NCI-H2196 treated with DMSO at 0.1 percent for 48 hours (cell line): ENCODE measurements around the gene OPHN1.
A peak's percentile ranks its signal among the peaks of the same experiment; 100 is the strongest.
"Not testable (repeated sequence)": the region's sequence is repeated elsewhere in the genome, so short reads cannot be mapped to it uniquely, and the experiment has no call there.

ENCODE experiments used
- DNase-seq: peaks from one replicate; lab custom pipeline; 2025; ENCODE audit not compliant: unreplicated experiment; lab: John Stamatoyannopoulos, UW

Gene OPHN1

DNA sequence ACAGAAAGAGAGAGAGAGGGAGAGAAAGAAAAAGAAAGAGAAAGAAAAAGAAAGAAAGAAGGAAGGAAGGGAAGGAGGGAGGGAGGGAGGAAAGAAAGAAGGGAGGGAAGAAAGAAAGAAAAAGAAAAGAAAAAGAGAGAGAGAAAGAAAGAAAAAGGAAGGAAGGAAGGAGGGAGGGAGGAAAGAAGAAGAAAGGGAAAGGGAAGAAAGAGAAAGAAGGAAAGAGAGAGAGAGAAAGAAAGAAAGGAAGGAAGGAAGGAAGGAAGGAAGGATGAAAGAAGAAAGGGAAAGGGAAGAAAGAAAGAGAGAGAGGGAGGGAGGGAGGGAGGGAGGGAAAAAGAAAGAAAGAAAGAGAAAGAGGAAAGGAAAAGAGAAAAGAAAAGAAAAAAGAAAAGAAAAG, 10.8 kb downstream of the OPHN1 start:
- no peak for DNase-seq

DNA sequence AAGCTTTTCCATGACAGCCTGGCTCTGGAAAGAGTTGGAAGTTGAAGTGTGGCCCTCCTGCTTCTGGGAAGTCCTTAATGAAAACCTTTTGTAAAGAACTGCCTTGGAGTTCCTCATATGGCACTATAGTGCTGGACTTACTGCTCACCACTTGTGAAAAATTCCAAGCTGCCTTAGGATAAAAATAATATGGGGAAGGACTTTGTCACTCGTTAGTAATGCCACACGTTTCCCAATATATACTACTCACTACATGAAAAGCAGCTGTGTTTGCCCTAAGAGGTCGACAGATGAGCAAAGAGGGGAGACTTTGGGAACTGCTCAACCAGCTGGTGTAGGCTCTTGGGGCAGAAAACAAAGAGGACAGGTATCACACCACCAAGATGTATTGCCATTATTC, 11.7 kb downstream of the OPHN1 start:
- DNase-seq: no peak

DNA sequence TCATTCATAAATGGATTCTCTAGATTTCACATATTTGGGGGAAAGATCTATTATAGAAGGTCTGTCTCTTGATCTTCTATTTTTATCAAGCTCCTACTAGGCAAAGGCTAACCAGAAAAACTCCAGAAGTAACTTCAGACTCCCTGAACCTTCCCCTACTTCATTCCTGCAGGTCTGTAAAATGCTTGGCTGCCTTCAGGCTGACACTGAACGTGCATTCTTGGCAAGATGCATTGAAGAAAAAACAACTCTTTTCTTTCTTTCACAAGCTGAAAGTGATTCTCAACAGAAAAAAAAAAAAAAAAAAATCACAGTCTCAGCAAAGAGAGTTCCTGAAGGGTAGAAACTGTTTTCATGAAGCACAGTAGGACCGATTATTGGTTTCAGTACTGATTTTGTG, 12.7 kb downstream of the OPHN1 start:
- no peak for DNase-seq

DNA sequence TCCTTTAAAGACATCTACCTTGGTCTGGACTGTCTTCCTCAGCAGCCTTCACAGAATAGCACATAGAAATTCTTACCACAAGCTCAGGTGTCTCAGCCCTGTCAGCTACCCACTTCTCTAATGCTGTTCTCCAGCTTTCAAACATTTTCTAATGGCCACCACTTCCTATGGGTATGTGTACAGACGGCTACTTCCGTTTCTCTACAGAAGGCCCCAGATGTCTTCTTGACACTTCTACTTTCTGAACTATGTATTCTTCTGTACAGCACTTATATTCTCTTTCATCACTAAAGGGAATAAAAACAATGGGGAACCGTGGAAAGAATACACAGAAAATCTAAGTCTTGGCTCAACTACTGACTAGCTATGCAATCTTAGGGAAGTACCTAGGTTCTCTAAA, 13.3 kb downstream of the OPHN1 start:
- DNase-seq: no peak

DNA sequence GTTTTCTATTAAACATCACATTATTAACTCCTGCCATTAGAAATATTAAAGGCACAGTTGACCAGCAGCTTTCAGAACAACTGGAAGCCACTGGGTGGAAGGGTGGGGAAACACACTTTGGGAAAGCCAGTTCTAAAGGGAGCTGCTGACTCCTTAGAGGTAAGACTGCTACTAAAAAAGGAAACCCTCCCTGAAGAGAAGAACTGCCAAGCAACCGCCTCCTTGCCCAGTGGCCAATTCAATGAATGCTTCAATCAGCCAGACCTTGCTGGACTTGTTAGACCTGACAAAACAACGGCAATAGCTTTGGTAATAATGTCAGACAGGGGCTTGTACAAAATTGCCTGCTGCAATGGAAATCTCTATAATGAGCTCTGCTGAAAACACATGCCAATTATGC, 15.6 kb downstream of the OPHN1 start:
- DNase-seq: no peak

DNA sequence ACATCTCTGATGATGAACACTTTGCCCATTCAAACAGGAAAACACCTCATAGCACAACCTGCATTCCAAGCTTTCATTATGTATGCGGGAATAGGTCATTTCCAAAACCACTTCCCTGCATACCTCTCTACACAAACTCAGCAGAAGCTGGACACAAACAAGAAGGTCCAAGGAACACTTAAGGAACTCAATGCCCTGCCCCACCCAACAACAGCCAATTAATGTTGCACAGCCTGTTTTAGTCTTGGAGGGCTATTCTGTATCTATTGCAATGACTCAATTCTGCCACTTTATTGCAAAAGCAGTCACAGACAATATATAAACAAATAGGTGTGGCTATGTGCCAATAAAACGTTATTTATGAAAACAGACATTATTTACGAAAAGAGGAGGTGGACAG, 16.7 kb downstream of the OPHN1 start:
- DNase-seq: no peak

DNA sequence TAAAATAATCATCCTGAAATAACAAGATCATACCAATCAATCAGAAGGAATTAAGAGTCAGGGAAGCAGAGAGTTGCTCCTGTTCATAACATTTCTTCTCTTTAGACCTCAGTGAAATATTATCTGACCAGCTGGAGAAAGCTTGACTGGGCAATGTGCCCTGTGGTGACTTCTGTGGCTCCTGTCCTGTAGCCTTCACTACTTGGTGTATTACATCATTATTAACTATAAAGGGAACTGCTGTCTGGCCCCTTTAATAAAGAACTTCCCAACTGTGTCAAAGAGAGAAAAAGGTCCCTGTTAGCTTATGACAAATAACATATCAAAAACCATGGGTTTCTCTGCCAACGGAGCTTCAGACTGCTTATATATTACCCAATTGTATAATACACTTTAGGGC, 18.0 kb downstream of the OPHN1 start:
- DNase-seq: peak; percentile 4

DNA sequence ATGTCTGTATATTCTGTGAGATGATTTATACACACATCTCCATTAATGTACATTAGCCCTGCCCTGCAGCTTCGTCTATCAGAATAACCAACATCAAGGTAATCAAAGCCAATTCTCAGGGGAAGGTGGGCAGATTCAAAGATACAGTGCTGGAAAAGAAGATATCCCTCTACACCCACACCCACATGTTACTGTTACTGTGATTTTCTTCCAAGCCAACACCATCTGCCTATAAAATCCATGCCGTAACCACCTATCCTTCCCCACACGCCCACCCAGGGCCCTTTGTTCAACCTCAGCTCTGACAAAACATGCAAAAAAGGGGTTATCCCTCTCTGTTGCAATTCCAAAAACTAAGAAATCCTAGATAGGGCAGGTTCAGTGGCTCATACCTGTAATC, 20.0 kb downstream of the OPHN1 start:
- DNase-seq: no peak

DNA sequence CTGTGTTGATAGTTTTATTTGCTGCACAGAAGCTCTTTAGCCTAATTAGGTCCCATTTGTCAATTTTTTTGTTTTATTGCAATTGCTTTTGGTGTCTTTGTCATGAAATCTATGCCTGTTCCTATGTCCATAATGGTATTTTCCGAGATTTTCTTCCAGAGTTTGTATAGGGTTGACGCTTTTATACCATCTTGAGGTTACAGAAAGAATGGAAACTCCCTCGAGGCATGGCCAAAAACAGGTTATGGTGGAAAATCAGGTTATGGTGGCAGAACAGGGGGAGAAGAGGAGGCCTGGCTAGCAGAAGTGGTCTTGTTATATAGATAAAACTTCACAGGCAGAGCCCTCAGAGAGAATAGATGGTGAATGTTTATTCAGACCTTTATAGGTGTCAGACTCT, 21.6 kb downstream of the OPHN1 start:
- DNase-seq: no peak

DNA sequence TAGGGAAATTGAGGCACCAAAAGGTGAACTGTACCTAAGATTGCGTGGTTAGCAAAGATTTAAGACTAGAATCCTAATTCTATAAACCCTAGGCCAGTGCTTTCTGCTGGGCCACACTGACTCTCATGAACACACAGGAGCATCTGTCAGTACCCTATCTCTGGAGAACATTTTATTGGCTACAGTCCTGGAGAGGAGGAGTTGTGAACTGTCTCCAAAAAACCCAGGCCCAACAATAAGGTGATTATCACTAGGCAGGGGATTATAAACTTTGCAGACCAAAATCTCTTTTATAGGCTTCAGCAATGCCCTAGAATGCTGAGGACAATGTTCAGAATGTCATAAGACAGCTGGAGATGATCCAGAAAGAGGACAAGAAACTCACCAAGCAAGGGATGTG, 24.1 kb downstream of the OPHN1 start:
- no peak for DNase-seq

DNA sequence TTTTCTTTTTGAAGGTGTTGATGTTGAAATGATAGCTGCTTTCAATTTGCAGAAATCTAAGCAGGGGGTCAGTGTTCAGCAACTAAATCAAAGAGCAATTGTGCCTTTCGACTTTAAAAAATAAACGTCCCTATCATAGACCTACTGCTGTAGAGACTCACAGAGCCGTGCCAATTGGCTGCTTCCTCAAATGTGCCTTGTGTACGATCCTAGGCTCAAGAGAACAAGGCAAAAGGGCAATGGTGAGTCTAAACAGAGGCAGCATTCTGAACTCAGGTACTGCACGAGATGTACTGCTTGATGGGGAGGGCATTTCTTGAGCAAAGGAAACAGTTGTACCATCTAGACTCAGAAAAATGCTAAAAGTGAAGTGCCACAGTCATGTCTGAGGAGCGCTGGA, 29.8 kb downstream of the OPHN1 start:
- DNase-seq: no peak

DNA sequence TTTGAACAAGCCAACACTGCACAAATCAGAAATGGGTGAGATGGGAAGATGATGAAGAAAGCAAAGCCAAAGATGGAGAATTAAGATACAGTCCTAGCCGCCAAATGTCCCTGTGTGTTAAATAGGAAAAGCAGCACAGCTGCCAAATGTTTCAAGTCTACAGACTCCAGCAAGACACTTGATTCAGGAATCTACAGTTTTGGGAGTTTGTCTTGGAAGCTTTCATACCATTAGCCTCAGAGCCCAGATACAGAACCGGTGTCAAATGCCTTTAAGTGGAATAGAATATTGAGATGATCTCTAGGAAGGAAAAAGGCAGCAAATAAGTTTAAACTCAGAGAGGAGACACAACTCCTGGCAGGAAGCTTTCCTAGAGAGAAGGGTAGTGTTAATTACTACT, 30.3 kb downstream of the OPHN1 start:
- DNase-seq: no peak

DNA sequence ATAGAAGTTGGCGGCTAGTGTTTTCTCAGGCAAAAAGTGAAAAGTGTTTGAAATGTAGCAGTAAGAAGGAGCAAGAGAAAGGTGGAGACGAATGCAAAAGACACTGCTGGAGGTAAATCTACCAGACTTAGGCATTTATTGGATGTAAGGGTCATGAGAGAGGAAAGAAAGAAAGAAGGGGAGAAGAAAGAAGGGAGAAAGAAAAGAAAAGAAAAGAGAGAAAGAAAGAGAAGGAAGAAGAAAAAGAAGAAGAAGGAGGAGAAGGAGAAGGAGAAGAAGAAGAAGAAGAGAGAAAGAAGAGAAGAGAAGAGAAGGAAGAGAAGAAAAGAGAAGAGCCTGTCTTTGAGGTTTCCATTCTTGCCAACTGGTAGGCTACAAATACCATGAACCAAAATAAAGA, 31.2 kb downstream of the OPHN1 start:
- no peak for DNase-seq

DNA sequence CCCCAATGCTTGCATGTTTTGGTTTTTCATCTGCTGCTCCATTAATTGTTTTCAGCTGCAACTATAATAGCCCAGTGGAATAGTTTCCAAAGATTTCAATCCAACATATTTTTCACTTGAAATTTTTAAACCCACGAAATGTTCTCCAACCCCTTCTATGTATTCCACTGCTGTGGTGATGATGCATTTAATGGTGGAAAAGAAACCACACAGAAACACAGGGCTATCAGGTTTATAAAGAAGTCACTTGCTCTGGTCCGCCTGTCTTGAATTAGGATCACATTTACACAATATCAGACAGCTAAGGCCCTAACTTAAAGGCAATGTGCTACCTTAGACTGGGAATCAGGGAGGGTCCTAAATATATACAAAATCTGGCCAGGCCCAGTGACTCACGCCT, 35.0 kb downstream of the OPHN1 start:
- no peak for DNase-seq

DNA sequence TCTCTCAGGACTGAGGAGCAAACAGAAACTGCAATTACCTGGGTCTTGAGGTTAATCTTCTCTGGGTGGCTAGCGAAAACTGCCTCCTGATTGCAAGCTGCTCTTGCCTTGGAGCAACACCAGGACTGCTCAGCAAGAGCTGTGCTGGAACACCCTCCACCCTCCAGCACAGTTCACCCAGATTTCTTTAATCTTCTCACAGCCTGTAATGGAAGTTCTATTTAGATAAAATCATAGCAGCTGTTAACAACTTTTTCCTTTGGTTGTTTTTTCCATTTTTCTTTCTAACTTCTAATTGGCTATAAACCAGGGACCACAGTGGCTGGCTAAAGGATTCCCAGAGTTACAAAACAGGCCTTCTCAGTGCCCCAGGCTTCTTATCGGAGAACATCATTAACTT, 36.3 kb downstream of the OPHN1 start:
- DNase-seq: no peak

DNA sequence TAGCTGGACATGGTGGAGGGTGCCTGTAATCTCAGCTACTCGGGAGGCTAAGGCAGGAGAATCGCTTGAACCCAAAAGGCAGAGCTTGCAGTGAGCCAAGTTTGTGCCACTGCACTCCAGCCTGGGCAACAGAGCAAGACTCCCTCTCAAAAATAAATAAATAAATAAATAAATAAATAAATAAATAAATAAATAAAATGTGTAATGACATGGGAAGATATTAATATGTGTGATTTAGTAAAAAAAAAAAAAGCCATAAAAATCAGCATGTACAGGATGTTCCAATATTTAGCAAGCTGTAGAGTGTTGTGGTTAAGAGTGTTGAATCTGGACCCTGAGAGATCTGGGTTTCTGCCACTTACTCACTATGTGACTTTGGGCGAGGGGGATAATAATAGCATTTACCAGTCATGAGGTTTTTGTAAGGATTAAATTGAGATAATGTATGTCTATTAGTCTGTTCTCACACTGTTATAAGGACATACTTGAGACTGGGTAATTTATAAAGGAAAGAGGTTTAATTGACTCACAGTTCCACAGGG, 43.8 kb downstream of the OPHN1 start:
- not testable (repeated sequence) for DNase-seq

DNA sequence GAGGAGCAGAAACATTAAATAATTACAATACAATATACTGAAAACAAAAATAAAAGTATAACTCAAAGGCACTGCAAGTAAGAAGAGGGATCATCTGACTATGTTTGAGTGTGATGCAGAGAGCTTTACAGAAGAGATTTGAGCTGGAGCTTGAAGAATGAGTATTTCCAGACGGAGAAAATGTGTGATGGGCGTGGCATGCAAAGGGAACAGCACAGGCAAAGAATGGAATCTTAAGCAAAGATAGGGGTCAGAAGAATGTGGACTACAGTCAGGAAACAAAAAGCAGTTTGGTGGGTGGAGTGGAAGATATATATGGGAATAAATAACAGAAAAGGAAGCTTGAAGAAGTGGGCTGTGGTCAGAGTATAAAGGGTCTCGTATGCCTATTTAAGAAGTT, 45.5 kb downstream of the OPHN1 start:
- no peak for DNase-seq

DNA sequence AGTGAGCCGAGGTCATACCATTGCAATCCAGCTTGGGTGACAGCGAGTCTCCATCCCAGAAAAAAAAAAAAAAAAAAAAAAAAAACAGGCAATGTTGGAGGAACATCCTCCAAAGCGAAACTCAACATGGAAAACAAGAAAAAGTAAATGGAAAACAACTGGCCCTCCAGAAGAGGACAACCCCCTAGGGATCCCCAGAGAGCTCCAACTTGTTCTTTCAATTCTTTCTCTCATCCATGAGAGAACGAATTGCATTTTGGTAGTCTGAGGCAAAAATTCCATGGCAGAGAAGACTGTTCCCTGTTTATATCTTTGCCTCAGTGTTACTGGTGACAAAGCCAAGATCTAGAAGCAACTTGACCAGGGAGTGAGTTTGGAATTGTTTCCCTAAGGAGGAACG, 49.8 kb downstream of the OPHN1 start:
- DNase-seq: no peak

DNA sequence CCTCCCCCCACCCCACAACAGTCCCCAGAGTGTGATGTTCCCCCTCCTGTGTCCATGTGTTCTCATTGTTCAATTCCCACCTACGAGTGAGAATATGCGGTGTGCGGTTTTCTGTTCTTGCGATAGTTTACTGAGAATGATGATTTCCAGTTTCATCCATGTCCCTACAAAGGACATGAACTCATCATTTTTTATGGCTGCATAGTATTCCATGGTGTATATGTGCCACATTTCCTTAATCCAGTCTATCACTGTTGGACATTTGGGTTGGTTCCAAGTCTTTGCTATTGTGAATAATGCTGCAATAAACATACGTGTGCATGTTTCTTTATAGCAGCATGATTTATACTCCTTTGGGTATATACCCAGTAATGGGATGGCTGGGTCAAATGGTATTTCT, 55.7 kb downstream of the OPHN1 start:
- not testable (repeated sequence) for DNase-seq

DNA sequence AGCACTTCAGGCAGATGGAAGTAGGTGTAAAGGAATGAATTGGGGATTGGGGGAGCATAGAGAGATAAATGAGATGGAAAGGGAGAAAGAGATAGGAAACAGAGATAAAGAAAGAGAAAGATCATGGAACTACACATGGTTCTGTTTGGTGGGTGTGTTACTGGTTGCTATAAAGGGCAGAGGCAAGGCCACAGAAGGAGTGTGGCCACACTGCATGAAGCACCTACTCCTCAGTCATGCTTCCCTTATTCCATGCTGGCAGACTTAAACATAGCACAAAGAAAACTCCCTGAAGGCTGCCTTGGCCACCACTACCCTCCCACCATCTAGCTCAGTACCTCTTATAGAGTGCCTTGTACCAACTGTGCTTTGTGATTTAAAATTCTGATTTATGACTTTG, 56.9 kb downstream of the OPHN1 start:
- no peak for DNase-seq

DNA sequence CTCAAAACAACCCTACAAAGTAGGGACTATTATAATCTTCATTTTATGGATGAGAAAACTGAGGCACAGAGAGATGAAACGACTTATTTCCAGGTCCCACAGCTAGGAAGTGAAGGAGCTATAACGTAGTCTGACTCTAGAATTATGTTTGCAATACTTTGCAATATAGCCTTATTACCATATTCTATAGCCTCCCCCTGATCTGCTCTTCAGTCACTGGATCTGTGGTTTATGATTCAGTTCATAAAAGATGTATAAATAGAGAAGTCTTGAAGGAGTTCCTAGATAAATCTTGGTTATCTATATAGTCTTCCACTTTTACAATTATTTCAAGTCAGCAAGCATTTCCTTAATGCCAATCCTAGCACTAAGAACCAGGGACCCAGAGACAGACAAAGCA, 57.5 kb downstream of the OPHN1 start:
- no peak for DNase-seq

DNA sequence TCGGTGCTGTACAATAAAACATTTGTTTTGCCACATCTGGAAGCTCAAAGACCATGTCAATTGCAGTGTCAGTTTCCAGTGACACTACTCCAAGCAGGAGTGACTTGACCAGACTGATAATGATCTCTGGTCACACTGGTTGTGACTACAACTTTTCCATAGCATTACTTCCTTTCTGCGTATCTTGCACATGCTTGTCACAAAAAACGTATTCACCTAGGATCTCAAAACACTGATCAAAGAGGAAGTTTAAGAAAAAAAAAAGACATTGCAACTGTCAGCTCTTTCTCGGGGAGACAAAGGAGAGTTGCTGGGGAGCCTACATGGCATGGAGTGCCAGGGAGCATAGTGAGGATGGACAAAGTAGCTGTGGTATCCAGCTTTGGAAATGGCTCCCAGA, 60.6 kb downstream of the OPHN1 start:
- no peak for DNase-seq

DNA sequence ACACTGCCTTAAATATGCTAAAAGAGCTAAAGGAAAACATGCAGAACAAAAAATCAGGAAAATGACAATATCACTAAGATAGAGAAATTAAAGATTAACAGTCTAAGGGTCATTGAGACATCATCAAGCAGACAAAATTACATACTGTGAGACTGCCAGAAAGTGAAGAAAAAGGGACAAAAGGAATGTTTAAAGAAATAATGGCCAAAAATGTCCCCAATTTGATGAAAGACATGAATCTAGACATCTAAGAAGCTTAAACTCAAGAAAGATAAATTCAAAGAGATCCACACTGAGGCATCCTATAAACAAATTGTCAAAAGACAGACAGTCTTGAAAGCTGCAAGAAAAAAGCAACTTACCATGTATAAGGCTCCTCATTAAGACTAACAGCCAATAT, 63.7 kb downstream of the OPHN1 start:
- DNase-seq: no peak

DNA sequence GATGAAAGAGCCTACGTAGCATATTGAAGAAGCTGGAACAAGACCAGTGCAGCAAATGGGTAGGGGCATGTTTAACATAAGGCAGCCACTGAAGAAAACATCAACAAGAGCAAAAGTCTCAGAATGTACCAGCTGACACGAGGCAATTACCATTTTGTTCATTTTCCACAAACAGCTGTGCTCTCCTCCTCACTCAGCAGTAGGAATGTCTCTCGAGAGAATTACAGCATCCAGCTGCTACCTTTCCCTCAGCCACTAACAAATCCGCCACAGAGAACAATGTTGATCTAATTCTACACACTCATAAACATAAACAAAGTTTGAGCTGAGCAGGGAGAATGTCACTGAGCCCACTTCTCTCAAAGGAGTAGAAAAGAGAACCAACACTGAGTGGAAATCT, 68.0 kb downstream of the OPHN1 start:
- DNase-seq: no peak
